Pancreas (tissue), 10 donors: Measurements from ENCODE around the gene ZNF805. TPM values are rescaled to one million over a fixed set of nuclear protein-coding genes. Genes with fewer than 3 reads are reported as not detected.
"Not testable (repeated sequence)": the region's sequence is repeated elsewhere in the genome, so short reads cannot be mapped to it uniquely, and the experiment has no call there.

Experiments
- ATAC-seq, 4 donors: fragments of 200-7000 bp; cut with Tn5 transposase; one replicate each; pipeline versions ENCODE4 v1.8.0 to v1.9.1; 2020; ENCODE audit warnings: mild to moderate bottlenecking in 4 of 4, moderate library complexity in 4 of 4
- DNase-seq, 6 donors: peaks; one replicate each; pipeline ENCODE4 v3.0.0-alpha.2; 2020
- FAIRE-seq: peaks from 2 replicates; lab custom pipeline; 2012; peaks lifted over from hg19 to GRCh38; lab: Jason Lieb, UNC
- H3K27ac ChIP-seq, 4 donors: fragments of 200-600 bp; sonication (generic); 1 replicate in 3 of 4; 2 replicates in 1 of 4; pipeline versions ENCODE4 v1.5.0 to v1.8.0; 2020
- H3K27me3 ChIP-seq, 4 donors: fragments of 200-600 bp; one replicate each; pipeline ENCODE4 v1.8.0; 2021
- H3K36me3 ChIP-seq, 3 donors: fragments of 200-600 bp; sonication (generic) in 1 of 3; one replicate each; pipeline versions ENCODE4 v1.5.0 to v1.8.0; 2020 to 2021
- H3K4me1 ChIP-seq, 3 donors: fragments of 200-600 bp; one replicate each; pipeline ENCODE4 v1.8.0; 2021
- H3K4me3 ChIP-seq, 4 donors: fragments of 200-600 bp; sonication (generic) in 2 of 4; one replicate each; pipeline versions ENCODE4 v1.5.0 to v1.8.0; 2020 to 2021
- H3K9me3 ChIP-seq, 4 donors: fragments of 200-600 bp; one replicate each; pipeline ENCODE4 v1.8.0; 2021
- WGBS, 2 donors: extraction: QIAGEN DNeasy Blood & Tissue Kit; methylation state at CpG; one replicate each; pipeline ENCODE4 v1.1.7; 2013; 5-methylcytosine and 5-hydroxymethylcytosine counted together
- intact Hi-C, 3 donors: fragments of 100-400 bp; cut with DNase I; formaldehyde crosslinking; loops; one replicate each; pipeline versions ENCODE4 v1.11.1 to v1.14.2; 2022
- polyA plus RNA-seq, 2 donors: library from polyadenylated mRNA; stranded (reverse); fragments of 200-250 nt; gene quantifications; one replicate each; pipeline ENCODE4 v1.2.3, GENCODE V29; 2013
- total RNA-seq, 6 donors: library from RNA; stranded (reverse); fragmentation: NEBNext Ultra II Directional in 4 of 6; extraction: Animal tissue kit (Norgen Biotek cat#: 25700) in 4 of 6; gene quantifications; one replicate each; pipeline versions ENCODE4 v1.2.1 to v1.2.4, GENCODE V29; 2021 to 2023
- TF ChIP-seq, protein P1 (sequence below), 4 donors: fragments of 200-600 bp; sonication (generic) in 3 of 4; IDR thresholded peaks; one replicate each; pipeline versions ENCODE4 v1.5.0 to v1.8.0; 2021; ENCODE audit warnings: antibody characterized with exemption in 4 of 4
- donor health status: healthy with polysubstance abuse.
- donor health status: DM: no; HTN: no; CAD: no; lungs with moderate emphysema.
- donor health status: DM: no; HTN: no; CAD: no.
- donor health status: control.
- donor health status: control.
- donor health status: Bipolar disorder and iron deficiency.
- donor health status: DM: yes; HTN: yes; CAD: no.
- donor health status: DM: no; HTN: no; CAD: no.
- donor health status: DM: no; HTN: no; CAD: no.
- donor health status: DM: yes; HTN: yes; CAD: no.

The ZNF805 gene
- total and polyA plus RNA-seq, 8 donors: 0.75 to 8.9 (median 4.6) TPM

DNA sequence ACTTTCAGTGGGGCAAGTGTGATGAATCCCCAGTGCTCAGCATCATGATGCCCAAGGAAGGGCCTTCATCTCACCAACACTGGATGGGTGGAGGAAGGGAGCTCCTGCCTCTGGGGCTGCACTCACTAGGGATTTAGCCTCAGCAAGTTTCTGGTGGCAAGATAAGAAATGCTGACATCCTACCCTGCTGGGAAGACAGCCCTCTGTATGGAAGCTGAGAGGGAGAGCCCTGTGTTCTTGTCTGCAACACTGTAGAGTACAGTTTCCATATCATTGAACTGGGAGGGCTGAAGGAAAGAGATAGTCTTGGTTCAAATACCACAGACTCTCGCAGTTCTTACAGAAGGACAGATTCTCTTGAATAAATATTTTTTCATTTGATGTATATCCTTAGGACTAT is 32.6 kb downstream of the ZNF805 start:
- TF ChIP-seq, protein P1, sequence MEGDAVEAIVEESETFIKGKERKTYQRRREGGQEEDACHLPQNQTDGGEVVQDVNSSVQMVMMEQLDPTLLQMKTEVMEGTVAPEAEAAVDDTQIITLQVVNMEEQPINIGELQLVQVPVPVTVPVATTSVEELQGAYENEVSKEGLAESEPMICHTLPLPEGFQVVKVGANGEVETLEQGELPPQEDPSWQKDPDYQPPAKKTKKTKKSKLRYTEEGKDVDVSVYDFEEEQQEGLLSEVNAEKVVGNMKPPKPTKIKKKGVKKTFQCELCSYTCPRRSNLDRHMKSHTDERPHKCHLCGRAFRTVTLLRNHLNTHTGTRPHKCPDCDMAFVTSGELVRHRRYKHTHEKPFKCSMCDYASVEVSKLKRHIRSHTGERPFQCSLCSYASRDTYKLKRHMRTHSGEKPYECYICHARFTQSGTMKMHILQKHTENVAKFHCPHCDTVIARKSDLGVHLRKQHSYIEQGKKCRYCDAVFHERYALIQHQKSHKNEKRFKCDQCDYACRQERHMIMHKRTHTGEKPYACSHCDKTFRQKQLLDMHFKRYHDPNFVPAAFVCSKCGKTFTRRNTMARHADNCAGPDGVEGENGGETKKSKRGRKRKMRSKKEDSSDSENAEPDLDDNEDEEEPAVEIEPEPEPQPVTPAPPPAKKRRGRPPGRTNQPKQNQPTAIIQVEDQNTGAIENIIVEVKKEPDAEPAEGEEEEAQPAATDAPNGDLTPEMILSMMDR (IDR thresholded peaks at IDR 0.05): no peak
- Histone ChIP-seq H3K36me3 (no peaks in the 10 kb centered on the region), H3K4me3 (no peak overlapping the region), H3K9me3 (no peaks in the 10 kb centered on the region), H3K4me1 (no peaks in the 10 kb centered on the region), H3K27me3 (no peaks in the 10 kb centered on the region), H3K27ac (no peak overlapping the region)
- ATAC-seq (no peak), FAIRE-seq (no peak), DNase-seq (no peak)
- 87 to 95% methylated on average over 1 of the region's 1 CpG for WGBS, 2 donors
- intact Hi-C loops: no loop called here

DNA sequence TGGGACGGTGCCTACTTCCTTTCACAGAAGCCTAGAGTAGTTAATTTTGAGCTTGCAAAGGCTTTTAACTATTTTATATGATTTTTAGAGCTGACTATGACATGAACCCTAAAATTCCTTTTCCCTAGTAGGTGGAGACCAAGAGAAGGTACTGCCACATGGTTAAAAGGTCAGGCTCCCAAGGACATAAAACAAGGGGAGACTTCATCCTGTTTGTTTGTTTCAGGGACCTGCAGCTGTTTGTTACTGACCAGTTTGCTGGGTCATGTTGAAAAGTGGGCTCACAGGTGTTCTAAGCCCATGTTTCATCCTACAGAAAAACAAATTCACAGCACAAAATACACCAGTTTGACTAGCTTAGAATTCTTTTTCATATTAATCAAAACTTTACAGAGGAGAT is 36.0 kb downstream of the ZNF805 start:
- DNase-seq (no peak), ATAC-seq (no peak), FAIRE-seq (no peak)
- no peaks in the 10 kb centered on the region for H3K36me3 ChIP-seq
- H3K27ac ChIP-seq: no peak overlapping the region
- intact Hi-C loops: no loop called here
- no peak overlapping the region for H3K4me3 ChIP-seq
- WGBS, 2 donors: 85 to 93% methylated on average over 1 of the region's 1 CpG
- no peaks in the 10 kb centered on the region for H3K27me3 ChIP-seq
- TF ChIP-seq, protein P1 (IDR thresholded peaks at IDR 0.05): no peak
- peaks cover 0 to 2% (median 0%) of the 10 kb centered on the region in 3 donors for H3K4me1 ChIP-seq
- no peaks in the 10 kb centered on the region for H3K9me3 ChIP-seq

DNA sequence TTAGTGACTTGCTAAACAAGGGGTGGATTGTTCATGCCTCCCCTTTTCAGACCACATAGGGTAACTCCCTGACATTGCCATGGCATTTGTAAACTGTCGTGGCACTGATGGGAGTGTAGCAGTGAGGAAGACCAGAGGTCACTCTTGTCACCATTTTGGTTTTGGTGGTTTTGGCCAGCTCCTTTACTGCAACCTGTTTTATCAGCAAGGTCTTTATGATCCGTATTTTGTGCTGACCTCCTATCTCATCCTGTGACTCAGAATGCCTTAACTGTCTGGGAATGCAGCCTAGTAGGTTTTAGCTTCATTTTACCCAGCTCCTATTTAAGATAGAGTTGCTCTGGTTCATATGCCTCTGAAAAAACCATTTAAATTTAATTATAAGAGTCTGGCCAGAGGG is 38.0 kb downstream of the ZNF805 start:
- intact Hi-C loops, FAIRE-seq, H3K4me3 ChIP-seq, H3K27ac ChIP-seq, DNase-seq, H3K36me3 ChIP-seq, H3K9me3 ChIP-seq, H3K27me3 ChIP-seq, ATAC-seq: not testable (repeated sequence)
- WGBS, 2 donors: 81 to 93% methylated on average over 2 of the region's 2 CpGs
- peaks cover 7 to 14% (median 7%) of the 10 kb centered on the region in 3 donors for H3K4me1 ChIP-seq

DNA sequence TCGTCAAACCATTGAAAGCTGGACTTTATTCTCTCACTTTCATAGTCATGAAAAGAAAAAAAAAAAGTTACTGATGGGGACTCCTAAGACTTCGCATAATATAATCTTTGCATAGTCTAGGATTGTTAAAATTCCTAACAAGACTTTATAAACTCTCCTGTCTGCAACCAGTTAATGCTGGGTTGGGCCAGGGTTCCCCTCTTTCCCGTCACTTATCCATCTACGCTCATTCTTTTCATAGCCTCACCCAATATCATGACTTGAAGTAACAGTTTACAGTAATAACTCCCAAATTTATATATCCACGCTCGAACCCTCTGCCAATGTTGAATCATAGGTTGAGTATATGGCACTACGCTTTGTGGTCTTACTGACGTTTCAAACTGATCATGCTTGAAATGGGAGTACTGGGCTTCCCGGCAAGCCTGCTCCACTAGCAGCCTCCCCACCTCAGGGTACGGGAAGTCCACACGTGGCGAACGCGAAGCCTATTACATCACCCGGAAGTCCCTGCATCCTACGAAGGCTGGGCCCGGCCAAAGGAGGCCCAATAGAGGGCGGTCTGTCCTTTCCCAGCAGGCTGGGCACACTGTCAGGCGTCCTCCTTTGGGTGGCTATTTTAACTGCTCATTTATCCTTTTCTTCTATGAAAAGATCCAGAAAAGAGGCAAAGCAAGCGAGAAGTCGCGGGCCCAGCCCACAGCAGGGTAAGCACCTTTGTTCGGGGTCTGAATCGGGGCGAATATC is 39.2 kb downstream of the ZNF805 start:
- ATAC-seq: peak; percentile 91 to 97 (median 93)
- Histone ChIP-seq H3K9me3 (no peaks in the 10 kb centered on the region), H3K4me3 (peak overlapping the region; percentile 58 to 95 (median 90)), H3K36me3 (peaks cover 0 to 3% (median 3%) of the 10 kb centered on the region in 3 donors), H3K4me1 (peaks cover 7 to 14% (median 7%) of the 10 kb centered on the region in 3 donors), H3K27me3 (no peaks in the 10 kb centered on the region), H3K27ac (peak overlapping the region; percentile 98 to 99 (median 98))
- TF ChIP-seq, protein P1 (IDR thresholded peaks at IDR 0.05): no peak
- peak; percentile 86 to 92 (median 89) for DNase-seq
- 4 to 5% methylated on average over 25 of the region's 25 CpGs for WGBS, 2 donors
- intact Hi-C loops: no loop called here
- FAIRE-seq: no peak

DNA sequence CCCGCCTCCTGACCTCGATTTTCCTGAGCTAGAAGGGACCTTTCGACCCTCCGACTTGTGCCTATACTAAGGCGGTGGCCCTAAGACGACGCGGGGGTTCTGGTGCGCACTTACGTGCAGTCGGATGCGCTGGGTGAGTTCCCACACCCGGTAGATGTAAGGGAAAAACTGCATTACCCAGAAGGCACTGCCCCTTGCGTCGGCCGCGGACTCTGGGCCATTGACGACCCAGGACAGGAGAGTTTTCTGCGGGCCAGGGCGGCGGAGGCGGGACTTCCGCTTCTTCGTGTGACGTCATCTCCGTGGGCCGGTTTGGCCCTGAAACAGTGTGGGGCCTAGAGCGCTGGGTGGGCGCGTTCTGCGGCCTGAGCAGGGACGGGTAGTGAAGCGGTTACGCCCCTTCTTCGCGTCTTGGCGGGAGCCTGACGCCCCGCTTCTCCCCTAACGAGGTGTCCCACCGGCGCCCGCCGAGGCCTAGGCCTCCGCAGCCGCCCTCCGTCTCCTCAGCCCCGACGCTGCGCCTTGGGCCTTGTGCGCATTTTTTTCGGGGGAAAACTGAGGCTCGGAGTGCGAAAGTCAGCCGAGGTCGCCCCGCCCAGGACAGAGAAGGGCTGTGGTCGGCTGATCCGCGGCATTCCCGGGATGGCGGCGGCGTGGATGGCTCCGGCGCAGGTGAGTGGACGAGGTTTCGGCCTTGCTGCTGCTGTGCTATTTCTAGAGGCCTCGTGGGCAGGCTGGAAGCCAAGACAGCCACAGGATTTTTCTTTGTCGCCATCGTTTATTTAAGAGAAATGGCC is 39.9 kb downstream of the ZNF805 start, which contains the start of gene ZNF460:
Gene ZNF460 (plus strand): TSS at position 321 of the 797 bp plus-strand sequence. CDS start 322 bp downstream, at position 643.
- peak; percentile 96 to 99 (median 96) for DNase-seq

More for the DNA sequence above, 39.9 kb downstream of the ZNF805 start, which contains the start of gene ZNF460:
- ATAC-seq (peak; percentile 96 to 98 (median 96)), FAIRE-seq (no peak)
- WGBS, 2 donors: 0% methylated on average over 65 to 71 of the region's 71 CpGs
- H3K9me3 ChIP-seq: no peaks in the 10 kb centered on the region
- TF ChIP-seq, protein P1 (IDR thresholded peaks at IDR 0.05): no peak
- intact Hi-C loops: no loop called here
- H3K4me3 ChIP-seq: peak within 1 kb of the TSS; percentile 58 to 95 (median 90)
- H3K27me3 ChIP-seq: no peaks in the 10 kb centered on the region
- H3K4me1 ChIP-seq: peaks cover 7 to 14% (median 7%) of the 10 kb centered on the region in 3 donors
- H3K36me3 ChIP-seq: peaks cover 0 to 11% (median 4%) of the 10 kb centered on the region in 3 donors
- peak within 1 kb of the TSS; percentile 98 to 99 (median 98) for H3K27ac ChIP-seq
